AG04449 (cell line): Measurements from ENCODE around the gene SLC27A2.

Source experiments
- CTCF ChIA-PET: fragments of 350-600 bp; formaldehyde crosslinking; extraction: SDS; loops from one replicate; lab custom pipeline; 2021; ENCODE audit warnings: antibody characterized with exemption; lab: Yijun Ruan, JAX
- POLR2A ChIA-PET: fragments of 400-600, 350-600 bp; formaldehyde crosslinking; extraction: SDS; loops from one replicate; lab custom pipeline; 2020; ENCODE audit warnings: antibody characterized with exemption, inconsistent platforms; lab: Yijun Ruan, JAX
- DNase-seq: peaks from one replicate; pipeline ENCODE4 v3.0.0-alpha.2; 2010; ENCODE audit warnings: low read depth, low spot score
- H3K4me3 ChIP-seq: 2 replicates; pipeline ENCODE4 v1.5.1; 2011; ENCODE audit warnings: low read depth, mild to moderate bottlenecking, control low read depth, low read length
- TF ChIP-seq, protein P1 (sequence below): IDR thresholded peaks from one replicate; pipeline ENCODE4 v1.5.1; 2011; ENCODE audit warnings: mild to moderate bottlenecking, moderate library complexity, low read length, control low read depth, inconsistent platforms; ENCODE audit not compliant: insufficient read depth; ENCODE audit errors: missing control alignments

The SLC27A2 gene

DNA sequence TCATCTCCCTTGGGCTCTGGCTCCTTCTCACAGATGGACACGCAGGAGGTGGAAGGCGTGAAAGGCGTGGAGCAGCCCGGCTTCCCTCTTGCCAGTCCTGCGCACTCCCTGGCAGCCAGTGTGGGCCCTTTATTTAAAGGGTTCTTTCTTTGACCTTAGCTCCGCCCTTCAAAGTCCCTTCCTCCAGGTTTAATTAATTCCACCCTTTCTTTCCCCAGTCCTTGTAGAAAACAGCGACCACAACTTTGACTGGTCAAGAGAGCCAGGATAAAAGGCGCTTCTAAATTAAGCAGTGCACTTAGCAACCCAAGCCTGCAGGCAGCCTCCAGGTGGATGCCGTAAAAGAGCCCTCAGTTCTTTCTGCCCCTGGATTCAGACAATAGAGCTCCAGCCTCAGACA lies 83.6 kb downstream of the SLC27A2 start, which contains the start of gene HDC:
Gene HDC, minus strand, starts transcription at position 107 of the 400 bp plus-strand sequence. Its CDS starts 103 bp downstream, at position 4.
- POLR2A ChIA-PET: no interaction called here
- TF ChIP-seq, protein P1, sequence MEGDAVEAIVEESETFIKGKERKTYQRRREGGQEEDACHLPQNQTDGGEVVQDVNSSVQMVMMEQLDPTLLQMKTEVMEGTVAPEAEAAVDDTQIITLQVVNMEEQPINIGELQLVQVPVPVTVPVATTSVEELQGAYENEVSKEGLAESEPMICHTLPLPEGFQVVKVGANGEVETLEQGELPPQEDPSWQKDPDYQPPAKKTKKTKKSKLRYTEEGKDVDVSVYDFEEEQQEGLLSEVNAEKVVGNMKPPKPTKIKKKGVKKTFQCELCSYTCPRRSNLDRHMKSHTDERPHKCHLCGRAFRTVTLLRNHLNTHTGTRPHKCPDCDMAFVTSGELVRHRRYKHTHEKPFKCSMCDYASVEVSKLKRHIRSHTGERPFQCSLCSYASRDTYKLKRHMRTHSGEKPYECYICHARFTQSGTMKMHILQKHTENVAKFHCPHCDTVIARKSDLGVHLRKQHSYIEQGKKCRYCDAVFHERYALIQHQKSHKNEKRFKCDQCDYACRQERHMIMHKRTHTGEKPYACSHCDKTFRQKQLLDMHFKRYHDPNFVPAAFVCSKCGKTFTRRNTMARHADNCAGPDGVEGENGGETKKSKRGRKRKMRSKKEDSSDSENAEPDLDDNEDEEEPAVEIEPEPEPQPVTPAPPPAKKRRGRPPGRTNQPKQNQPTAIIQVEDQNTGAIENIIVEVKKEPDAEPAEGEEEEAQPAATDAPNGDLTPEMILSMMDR: no peak
- H3K4me3 ChIP-seq: no peak within 1 kb of the TSS
- CTCF ChIA-PET: no interaction called here
- DNase-seq: no peak

DNA sequence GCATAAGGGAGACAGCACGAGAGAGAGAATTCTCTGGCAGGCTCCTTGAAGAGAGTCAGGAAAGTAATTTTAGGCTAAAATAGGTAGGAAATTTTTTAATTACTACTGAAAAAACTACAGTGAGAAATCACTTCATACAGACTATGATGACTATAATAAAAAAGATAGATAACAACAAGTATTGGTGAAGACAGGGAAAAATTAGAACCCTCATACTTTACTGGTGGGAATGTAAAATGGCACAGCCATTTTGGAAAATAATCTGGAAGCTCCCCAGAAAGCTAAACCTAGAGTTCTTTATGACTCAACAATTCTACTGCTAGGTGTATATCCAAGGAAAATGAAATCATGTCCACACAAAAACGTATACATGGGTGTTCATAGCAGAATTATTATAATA lies 85.6 kb downstream of the SLC27A2 start:
- CTCF ChIA-PET: interaction anchor here (0.8 kb wide), 1 partner anchor 11 kb away, joined by 3 read pairs; no protein-coding TSS in a partner anchor
- POLR2A ChIA-PET: no interaction called here
- no peak overlapping the region for H3K4me3 ChIP-seq
- TF ChIP-seq, protein P1: no peak
- no peak for DNase-seq

DNA sequence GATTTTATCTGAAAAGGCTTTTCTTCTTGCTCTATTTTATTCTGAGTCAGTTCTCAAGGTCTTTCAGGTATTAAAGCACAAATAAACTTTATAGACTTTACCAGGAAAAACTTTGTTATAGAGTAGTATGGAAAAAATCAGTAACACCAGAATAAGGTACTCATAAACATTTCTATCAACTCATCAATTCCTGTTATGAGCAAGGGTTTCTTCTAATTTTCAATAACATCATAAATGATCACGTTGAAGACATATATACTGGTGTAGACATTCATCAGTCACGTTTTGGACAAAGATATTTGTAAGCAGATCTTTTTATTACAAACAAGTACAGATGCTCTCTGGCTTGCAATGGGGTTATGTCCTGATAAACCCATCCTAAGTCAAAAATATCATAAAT lies 93.1 kb downstream of the SLC27A2 start:
- CTCF ChIA-PET: no interaction called here
- DNase-seq: no peak
- POLR2A ChIA-PET: no interaction called here
- H3K4me3 ChIP-seq: no peak overlapping the region
- TF ChIP-seq, protein P1: no peak

DNA sequence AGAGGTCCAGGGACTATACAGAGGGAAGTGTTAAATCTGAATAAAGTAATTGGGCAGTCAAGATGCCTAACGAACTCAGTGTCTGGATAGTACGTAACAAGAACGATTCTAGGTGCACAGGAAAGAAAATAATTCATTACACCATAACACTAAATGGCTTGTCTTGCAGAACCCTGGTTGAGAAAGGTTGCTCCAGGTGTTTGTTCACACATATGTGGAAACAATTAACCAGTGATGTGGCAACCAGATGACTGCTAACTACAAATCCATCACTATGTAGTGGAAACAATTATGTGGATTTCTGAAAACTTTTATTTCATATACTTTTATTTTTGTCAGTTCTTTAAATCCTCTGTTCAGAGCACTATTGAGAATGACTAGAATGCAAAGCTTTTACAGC lies 93.9 kb downstream of the SLC27A2 start:
- POLR2A ChIA-PET: no interaction called here
- TF ChIP-seq, protein P1: no peak
- CTCF ChIA-PET: no interaction called here

DNA sequence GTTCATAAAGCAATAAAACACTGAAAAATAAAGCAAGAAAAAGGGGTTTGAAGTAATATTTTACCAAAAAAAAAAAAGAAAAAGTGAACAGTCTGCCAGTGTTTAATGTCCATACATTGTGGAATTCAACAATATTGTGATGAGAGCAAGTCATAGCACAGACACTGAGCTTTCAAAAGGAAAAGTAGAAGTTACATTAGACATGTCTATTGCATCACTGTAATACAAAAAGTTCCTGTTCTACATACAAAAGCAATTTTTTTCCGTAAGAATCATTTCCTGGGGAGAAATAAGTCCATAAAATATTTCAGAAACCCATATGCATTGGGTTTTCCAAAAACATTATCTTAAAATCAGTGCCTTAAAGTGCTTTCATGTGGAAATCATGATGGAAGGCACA lies 95.4 kb downstream of the SLC27A2 start:
- DNase-seq: no peak
- ChIA-PET POLR2A (no interaction called here), CTCF (no interaction called here)
- H3K4me3 ChIP-seq: no peak overlapping the region
- TF ChIP-seq, protein P1: no peak

More for the DNA sequence above, 93.9 kb downstream of the SLC27A2 start:
- DNase-seq: no peak
- H3K4me3 ChIP-seq: no peak overlapping the region

DNA sequence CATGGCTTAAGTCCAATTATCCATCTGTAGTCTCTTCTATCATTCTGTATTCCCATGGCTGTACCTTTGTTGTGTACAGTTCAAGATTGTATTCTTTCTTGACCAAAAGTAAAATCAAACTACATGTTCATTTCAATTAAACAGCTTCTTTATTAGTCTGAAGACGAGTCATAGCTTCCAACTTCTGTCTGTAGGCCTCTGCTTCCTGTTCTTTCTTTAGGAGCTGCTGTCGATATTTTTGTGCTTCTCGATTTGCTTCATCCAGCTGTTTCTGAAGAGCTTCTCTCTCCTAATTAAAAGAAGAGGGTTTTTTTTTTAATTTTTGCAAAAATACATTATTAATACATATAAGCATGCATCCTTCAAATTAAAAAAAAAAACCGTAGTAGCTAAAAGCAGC lies 96.5 kb downstream of the SLC27A2 start:
- TF ChIP-seq, protein P1: no peak
- no peak for DNase-seq
- ChIA-PET POLR2A (no interaction called here), CTCF (interaction anchor here (0.7 kb wide), 2 partner anchors 28 to 129 kb away, joined by 3 to 6 read pairs; no protein-coding TSS in a partner anchor)
- no peak overlapping the region for H3K4me3 ChIP-seq
